ENCODE results near the gene MYH4.

Gene MYH4

GRCh38 chr17:10435096-10435495 is 34.3 kb downstream of the MYH4 start:
- ChIA-PET POLR2A (no interaction called here), CTCF (no interaction called here)
- no peak for DNase-seq (ENCODE audit: low read depth, low spot score)
- H3K4me3 ChIP-seq (ENCODE audit: low read depth, low read length): no peak overlapping the region
- TF ChIP-seq, protein P1, sequence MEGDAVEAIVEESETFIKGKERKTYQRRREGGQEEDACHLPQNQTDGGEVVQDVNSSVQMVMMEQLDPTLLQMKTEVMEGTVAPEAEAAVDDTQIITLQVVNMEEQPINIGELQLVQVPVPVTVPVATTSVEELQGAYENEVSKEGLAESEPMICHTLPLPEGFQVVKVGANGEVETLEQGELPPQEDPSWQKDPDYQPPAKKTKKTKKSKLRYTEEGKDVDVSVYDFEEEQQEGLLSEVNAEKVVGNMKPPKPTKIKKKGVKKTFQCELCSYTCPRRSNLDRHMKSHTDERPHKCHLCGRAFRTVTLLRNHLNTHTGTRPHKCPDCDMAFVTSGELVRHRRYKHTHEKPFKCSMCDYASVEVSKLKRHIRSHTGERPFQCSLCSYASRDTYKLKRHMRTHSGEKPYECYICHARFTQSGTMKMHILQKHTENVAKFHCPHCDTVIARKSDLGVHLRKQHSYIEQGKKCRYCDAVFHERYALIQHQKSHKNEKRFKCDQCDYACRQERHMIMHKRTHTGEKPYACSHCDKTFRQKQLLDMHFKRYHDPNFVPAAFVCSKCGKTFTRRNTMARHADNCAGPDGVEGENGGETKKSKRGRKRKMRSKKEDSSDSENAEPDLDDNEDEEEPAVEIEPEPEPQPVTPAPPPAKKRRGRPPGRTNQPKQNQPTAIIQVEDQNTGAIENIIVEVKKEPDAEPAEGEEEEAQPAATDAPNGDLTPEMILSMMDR (IDR thresholded peaks at IDR 0.05; ENCODE audit: insufficient read depth, low read length, missing control alignments): no peak

- H3K4me3 ChIP-seq (ENCODE audit: low read depth, low read length): no peak overlapping the region
- TF ChIP-seq, protein P1 (IDR thresholded peaks at IDR 0.05; ENCODE audit: insufficient read depth, low read length, missing control alignments): no peak
- ChIA-PET CTCF (no interaction called here), POLR2A (no interaction called here)
- no peak for DNase-seq (ENCODE audit: low read depth, low spot score)
These were observed 39.8 kb downstream of the MYH4 start for GRCh38 chr17:10429421-10430045.

DNA sequence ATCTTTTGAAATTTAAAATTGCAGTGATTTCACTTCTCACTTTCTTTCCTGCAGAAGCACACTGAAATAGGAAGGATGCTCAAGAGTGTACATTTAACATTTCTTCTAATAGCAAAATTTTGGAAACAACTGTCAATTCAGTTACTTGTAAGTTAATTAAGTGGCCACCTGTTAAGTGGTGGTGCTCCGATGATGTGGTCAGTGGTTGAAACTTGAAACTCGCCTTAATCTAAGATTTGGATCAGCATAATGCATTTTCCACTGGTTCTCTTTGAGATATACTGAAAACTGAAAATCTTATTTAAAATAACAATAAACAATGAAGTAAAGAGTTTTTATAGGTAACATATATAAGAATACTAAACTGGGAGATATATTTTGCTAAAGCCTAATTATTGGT is 40.6 kb downstream of the MYH4 start:
- ChIA-PET POLR2A (no interaction called here), CTCF (no interaction called here)
- no peak for DNase-seq (ENCODE audit: low read depth, low spot score)
- H3K4me3 ChIP-seq (ENCODE audit: low read depth, low read length): no peak overlapping the region
- TF ChIP-seq, protein P1 (IDR thresholded peaks at IDR 0.05; ENCODE audit: insufficient read depth, low read length, missing control alignments): no peak

DNA sequence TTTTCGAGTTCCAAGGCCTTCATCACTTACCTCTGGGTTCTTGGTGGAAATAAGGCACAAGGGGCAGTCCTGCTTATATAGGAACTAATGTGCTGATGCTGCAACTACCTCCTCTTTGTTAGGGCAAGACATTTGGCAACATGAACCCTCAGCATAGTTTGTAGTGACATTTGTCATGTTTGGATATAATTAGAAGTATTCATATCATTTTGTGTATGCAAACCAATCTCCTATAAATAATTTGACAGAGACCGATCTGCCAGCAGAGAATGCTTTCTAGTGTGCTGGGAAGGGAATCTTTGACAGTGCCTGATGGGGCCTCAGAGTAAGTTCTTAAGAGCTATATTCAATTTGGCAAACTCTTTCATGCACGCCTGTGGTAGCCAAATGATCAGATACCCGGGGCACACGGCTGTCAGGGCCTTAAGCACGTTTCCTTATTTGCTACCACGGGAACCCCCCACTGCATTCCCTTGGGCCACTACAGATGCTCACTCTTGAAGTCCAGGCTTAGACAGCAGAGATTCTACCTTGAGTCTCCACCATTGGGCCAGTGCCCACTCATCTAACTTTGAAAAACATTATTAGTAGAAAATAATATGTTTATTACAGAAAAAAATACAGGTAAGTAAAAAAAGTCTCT is 47.3 kb downstream of the MYH4 start, which contains the start of gene MYH8:
MYH8 (minus strand) TSS at position 51 of the 643 bp plus-strand sequence. CDS start 1,723 bp downstream, outside the sequence.
- ChIA-PET POLR2A (no interaction called here), CTCF (no interaction called here)
- TF ChIP-seq, protein P1 (IDR thresholded peaks at IDR 0.05; ENCODE audit: insufficient read depth, low read length, missing control alignments): no peak
- no peak within 1 kb of the TSS for H3K4me3 ChIP-seq (ENCODE audit: low read depth, low read length)
- no peak for DNase-seq (ENCODE audit: low read depth, low spot score)

- H3K4me3 ChIP-seq (ENCODE audit: low read depth, low read length): no peak overlapping the region
- ChIA-PET CTCF (no interaction called here), POLR2A (no interaction called here)
- TF ChIP-seq, protein P1 (IDR thresholded peaks at IDR 0.05; ENCODE audit: insufficient read depth, low read length, missing control alignments): no peak
- no peak for DNase-seq (ENCODE audit: low read depth, low spot score)
These were observed 48.1 kb downstream of the MYH4 start for GRCh38 chr17:10421211-10421610.

GRCh38 chr17:10420811-10421210 is 48.5 kb downstream of the MYH4 start:
- no peak for DNase-seq (ENCODE audit: low read depth, low spot score)
- H3K4me3 ChIP-seq (ENCODE audit: low read depth, low read length): no peak overlapping the region
- CTCF ChIA-PET: no interaction called here
- TF ChIP-seq, protein P1 (IDR thresholded peaks at IDR 0.05; ENCODE audit: insufficient read depth, low read length, missing control alignments): no peak
- POLR2A ChIA-PET: no interaction called here
